Measurements from ENCODE around the gene TFF1.
"Not testable (repeated sequence)": the region's sequence is repeated elsewhere in the genome, so short reads cannot be mapped to it uniquely, and the experiment has no call there.

TFF1 gene

GRCh38 chr21:42412636-42412933, 46.2 kb upstream of the TFF1 start:
- TF ChIP-seq, protein P1, sequence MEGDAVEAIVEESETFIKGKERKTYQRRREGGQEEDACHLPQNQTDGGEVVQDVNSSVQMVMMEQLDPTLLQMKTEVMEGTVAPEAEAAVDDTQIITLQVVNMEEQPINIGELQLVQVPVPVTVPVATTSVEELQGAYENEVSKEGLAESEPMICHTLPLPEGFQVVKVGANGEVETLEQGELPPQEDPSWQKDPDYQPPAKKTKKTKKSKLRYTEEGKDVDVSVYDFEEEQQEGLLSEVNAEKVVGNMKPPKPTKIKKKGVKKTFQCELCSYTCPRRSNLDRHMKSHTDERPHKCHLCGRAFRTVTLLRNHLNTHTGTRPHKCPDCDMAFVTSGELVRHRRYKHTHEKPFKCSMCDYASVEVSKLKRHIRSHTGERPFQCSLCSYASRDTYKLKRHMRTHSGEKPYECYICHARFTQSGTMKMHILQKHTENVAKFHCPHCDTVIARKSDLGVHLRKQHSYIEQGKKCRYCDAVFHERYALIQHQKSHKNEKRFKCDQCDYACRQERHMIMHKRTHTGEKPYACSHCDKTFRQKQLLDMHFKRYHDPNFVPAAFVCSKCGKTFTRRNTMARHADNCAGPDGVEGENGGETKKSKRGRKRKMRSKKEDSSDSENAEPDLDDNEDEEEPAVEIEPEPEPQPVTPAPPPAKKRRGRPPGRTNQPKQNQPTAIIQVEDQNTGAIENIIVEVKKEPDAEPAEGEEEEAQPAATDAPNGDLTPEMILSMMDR (IDR thresholded peaks at IDR 0.05; ENCODE audit: control extremely low read depth, extremely low read depth, low read depth, missing control alignments), result no peak
- DNase-seq (ENCODE audit: extremely low spot score), result no peak
- ChIA-PET CTCF (interaction anchor here (1.2 to 1.6 kb wide), 2 partner anchors 11 to 16 kb away, joined by 4 read pairs; no protein-coding TSS in a partner anchor), POLR2A (no interaction called here)

DNA sequence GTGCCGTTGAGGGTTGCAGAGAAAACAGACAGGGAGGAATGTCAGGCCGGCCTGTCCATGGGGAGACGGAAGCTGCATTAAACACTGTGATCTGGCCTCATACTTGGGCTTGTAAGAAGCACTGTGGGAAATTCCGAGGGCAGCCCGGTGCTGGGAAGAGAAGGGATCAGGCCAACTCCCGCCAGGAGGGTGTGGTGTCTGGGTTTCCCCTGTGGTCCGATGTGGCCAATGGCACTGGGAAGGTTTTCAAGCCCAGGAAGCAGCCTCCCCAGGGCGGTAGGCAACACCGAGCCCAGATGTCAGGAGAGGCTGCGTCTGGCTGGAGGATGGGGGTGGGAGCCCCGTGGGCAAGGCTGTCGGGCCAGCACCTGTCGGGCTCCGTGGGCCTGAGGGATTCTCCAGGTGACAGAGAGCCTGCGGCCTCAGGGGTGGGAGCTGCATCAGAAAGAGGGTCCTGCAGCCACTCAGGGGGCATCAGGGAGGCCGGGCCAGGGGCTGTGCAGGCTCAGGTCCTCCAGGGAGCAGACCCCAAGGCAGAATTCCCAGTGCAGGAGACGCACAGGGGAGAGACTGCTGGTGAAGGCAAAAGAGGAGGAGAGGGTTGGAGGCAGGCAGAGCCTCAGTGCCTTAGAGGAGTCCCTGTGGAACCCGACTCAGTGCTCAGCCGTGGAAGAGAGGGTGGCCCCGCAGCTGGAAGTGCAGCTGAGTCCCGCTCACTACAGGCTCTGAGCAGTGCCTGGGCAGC, 45.7 kb upstream of the TFF1 start:
- TF ChIP-seq, protein P1 (IDR thresholded peaks at IDR 0.05; ENCODE audit: control extremely low read depth, extremely low read depth, low read depth, missing control alignments), result no peak
- ChIA-PET POLR2A (no interaction called here), CTCF (interaction anchor here (1.0 to 3.0 kb wide), 5 partner anchors 8 to 19 kb away, joined by 3 to 13 read pairs (median 4); no protein-coding TSS in a partner anchor)
- DNase-seq (ENCODE audit: extremely low spot score), result no peak

- ChIA-PET POLR2A (no interaction called here), CTCF (interaction anchor here (1.0 to 3.0 kb wide), 3 partner anchors 9 to 18 kb away, joined by 3 to 13 read pairs (median 4); no protein-coding TSS in a partner anchor)
- TF ChIP-seq, protein P1 (IDR thresholded peaks at IDR 0.05; ENCODE audit: control extremely low read depth, extremely low read depth, low read depth, missing control alignments), result no peak
- no peak for DNase-seq (ENCODE audit: extremely low spot score)
These were observed 45.0 kb upstream of the TFF1 start for GRCh38 chr21:42411197-42411869.

- CTCF ChIA-PET, result interaction anchor here (0.9 to 3.0 kb wide), 4 partner anchors 10 to 79 kb away, joined by 3 to 13 read pairs (median 4); no protein-coding TSS in a partner anchor
- POLR2A ChIA-PET, result interaction anchor here (0.9 kb wide), 1 partner anchor 11 kb away, joined by 3 read pairs; no protein-coding TSS in a partner anchor
- TF ChIP-seq, protein P1 (IDR thresholded peaks at IDR 0.05; ENCODE audit: control extremely low read depth, extremely low read depth, low read depth, missing control alignments), result no peak
- DNase-seq (ENCODE audit: extremely low spot score), result no peak
These were observed 43.0 kb upstream of the TFF1 start for GRCh38 chr21:42409366-42409765.

GRCh38 chr21:42408718-42409117, 42.4 kb upstream of the TFF1 start:
- POLR2A ChIA-PET, result not testable (repeated sequence)

DNA sequence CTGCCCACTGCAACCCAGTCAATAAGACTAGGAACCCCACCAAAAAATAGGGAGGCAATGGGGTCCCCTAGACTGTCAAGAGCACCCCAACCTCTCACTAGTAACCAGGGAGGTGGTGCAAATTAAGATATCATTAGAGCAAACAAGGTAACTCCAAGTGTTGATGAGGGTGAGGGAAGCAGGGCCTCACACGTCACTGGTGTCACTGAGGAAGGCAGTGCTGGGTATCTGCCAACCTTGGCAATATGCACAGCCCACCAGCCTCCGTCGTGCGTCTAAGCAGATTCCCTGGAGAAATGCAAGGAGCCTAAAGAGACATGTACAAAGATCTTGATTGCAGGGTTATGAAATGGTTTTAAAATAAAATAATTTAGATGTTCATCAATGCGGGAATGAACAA, 41.1 kb upstream of the TFF1 start:
- TF ChIP-seq, protein P1 (IDR thresholded peaks at IDR 0.05; ENCODE audit: control extremely low read depth, extremely low read depth, low read depth, missing control alignments), result no peak
- DNase-seq (ENCODE audit: extremely low spot score), result no peak
- ChIA-PET CTCF (interaction anchor here (1.1 kb wide), 1 partner anchor 16 kb away, joined by 3 read pairs; no protein-coding TSS in a partner anchor), POLR2A (no interaction called here)

More at GRCh38 chr21:42408718-42409117, 42.4 kb upstream of the TFF1 start:
- CTCF ChIA-PET, result interaction anchor here (0.9 to 1.3 kb wide), 2 partner anchors 10 to 78 kb away, joined by 3 read pairs; no protein-coding TSS in a partner anchor
- DNase-seq (ENCODE audit: extremely low spot score), result not testable (repeated sequence)

- CTCF ChIA-PET, result no interaction called here
- POLR2A ChIA-PET, result no interaction called here
- TF ChIP-seq, protein P1 (IDR thresholded peaks at IDR 0.05; ENCODE audit: control extremely low read depth, extremely low read depth, low read depth, missing control alignments), result no peak
- no peak for DNase-seq (ENCODE audit: extremely low spot score)
These were observed 40.5 kb upstream of the TFF1 start for GRCh38 chr21:42406866-42407265.
